ENCODE data around the gene SIPA1L3.

Gene SIPA1L3

DNA sequence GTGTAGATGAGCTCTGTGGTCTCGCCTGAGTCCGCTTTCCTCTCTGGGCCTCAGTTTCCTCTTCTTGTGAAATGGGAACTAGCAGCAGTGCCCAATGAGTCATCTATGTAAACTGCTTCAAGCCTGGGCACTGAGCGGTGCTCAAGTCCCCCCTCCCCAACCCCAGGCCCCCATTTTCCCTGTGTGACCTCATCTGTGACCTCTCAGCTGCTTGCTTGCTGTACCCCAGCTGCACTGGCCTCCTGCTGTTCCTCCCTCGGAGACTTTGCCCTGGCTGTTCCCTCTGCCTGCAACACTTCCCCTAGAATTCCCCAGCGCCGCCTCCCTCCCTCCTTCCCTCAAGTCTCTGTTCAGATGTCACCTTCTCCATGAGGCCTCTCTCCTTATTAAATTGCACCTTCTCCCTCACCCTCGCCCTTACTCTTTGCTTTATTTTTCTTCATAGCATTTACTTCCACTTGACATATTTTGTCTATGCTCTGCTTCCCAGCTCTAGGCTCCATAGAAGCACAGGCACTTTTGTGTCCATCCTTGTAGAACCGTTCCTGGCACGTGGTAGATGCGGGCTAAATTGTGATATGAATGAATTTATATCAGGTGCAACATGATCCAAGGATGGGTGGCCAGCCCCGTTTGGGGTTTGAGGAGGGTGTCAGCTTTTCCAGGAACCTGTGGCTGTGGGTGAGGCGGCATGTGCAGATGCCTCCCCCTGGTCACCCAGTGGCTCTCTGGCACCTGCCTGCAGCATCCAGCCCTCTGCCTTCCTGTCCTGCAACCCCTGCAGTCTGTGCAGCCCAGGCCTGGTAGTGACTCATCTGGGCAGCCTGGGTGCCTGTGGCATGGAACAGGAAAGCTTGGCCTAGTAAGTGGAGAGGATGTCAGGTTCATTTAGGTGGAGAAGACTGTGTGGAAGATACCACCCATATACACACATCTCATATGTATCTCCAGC is 26.3 kb downstream of the SIPA1L3 start:
- peak; percentile 79 for DNase-seq (ENCODE audit: low spot score)
- POLR2A ChIA-PET (ENCODE audit: low non-redundant PET): interaction anchor here (2.0 kb wide), 1 partner anchor 71 kb away, joined by 8 read pairs; no protein-coding TSS in a partner anchor
- CTCF ChIA-PET: interaction anchor here (0.5 to 1.3 kb wide), 10 partner anchors 9 to 304 kb away, joined by 3 to 7 read pairs (median 3); no protein-coding TSS in a partner anchor
- TF ChIP-seq, protein P1, sequence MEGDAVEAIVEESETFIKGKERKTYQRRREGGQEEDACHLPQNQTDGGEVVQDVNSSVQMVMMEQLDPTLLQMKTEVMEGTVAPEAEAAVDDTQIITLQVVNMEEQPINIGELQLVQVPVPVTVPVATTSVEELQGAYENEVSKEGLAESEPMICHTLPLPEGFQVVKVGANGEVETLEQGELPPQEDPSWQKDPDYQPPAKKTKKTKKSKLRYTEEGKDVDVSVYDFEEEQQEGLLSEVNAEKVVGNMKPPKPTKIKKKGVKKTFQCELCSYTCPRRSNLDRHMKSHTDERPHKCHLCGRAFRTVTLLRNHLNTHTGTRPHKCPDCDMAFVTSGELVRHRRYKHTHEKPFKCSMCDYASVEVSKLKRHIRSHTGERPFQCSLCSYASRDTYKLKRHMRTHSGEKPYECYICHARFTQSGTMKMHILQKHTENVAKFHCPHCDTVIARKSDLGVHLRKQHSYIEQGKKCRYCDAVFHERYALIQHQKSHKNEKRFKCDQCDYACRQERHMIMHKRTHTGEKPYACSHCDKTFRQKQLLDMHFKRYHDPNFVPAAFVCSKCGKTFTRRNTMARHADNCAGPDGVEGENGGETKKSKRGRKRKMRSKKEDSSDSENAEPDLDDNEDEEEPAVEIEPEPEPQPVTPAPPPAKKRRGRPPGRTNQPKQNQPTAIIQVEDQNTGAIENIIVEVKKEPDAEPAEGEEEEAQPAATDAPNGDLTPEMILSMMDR (conservative IDR thresholded peaks at IDR 0.05; ENCODE audit: low read depth): no peak
- H3K27ac ChIP-seq: peak overlapping the region; percentile 91

DNA sequence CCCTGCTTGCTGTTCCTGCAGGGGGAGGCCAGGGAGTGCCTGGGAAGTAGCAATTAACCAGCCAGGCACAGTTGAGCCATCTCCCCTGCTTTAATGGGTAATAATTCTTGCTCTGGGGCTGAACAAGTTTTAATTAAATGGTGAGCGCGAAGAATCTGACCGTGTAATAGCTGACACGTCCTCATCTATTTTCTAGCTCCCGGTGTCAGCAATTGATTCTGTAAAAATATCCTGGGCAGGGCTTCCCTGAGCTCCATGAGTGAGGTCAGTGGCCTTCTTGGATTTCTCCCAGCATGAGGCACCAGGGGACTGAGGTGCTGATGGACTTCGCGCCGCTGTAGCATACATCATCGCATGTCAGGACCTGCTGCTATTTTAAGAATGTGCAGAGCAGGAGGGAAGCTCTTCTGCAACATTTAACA is 26.9 kb downstream of the SIPA1L3 start:
- POLR2A ChIA-PET (ENCODE audit: low non-redundant PET): no interaction called here
- TF ChIP-seq, protein P1 (conservative IDR thresholded peaks at IDR 0.05; ENCODE audit: low read depth): no peak
- peak overlapping the region; percentile 91 for H3K27ac ChIP-seq
- peak; percentile 67 for DNase-seq (ENCODE audit: low spot score)
- CTCF ChIA-PET: interaction anchor here (0.6 to 0.8 kb wide), 6 partner anchors 10 to 303 kb away, joined by 3 to 7 read pairs (median 3); no protein-coding TSS in a partner anchor

DNA sequence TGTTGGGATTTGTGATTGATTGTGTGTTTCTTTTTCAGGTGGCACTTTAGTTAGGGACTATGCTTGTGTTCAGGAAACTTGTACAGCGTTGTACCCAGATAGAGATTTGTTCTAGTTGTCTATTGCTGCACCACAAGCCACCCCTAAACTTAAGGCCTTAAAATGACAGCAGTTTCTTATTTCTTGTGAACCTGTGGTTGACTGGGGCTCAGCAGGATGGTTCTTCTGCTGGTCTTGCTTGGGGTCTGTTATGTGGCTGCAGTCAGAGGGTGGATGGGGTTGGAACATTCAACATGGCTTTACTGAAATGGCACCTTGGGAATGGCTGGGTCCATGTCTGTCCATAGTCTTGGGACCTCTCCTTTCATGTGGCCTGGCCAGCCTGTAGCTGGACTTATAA is 28.3 kb downstream of the SIPA1L3 start:
- no peak overlapping the region for H3K27ac ChIP-seq
- CTCF ChIA-PET: no interaction called here
- POLR2A ChIA-PET (ENCODE audit: low non-redundant PET): no interaction called here
- DNase-seq (ENCODE audit: low spot score): no peak
- TF ChIP-seq, protein P1 (conservative IDR thresholded peaks at IDR 0.05; ENCODE audit: low read depth): no peak

DNA sequence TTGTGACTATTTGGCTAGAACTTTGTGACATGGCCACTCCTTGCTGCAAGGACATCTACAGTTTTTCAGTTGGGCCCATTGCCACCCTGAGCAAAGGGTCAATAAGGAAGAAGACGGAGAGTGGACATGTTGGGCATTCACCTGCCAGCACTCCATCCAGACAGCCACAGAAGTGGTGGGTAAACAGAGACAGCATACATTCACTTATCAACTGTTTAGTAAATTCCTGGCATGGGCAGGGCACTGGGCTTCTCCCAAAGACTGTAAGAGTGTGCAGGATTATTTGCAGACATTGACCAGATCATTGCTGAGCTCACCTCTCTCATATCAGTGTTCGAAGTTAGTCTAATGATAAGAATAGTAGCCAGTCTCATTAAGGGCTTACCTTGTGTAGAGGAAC is 29.2 kb downstream of the SIPA1L3 start:
- no peak overlapping the region for H3K27ac ChIP-seq
- no peak for DNase-seq (ENCODE audit: low spot score)
- TF ChIP-seq, protein P1 (conservative IDR thresholded peaks at IDR 0.05; ENCODE audit: low read depth): no peak
- CTCF ChIA-PET: no interaction called here
- POLR2A ChIA-PET (ENCODE audit: low non-redundant PET): no interaction called here

DNA sequence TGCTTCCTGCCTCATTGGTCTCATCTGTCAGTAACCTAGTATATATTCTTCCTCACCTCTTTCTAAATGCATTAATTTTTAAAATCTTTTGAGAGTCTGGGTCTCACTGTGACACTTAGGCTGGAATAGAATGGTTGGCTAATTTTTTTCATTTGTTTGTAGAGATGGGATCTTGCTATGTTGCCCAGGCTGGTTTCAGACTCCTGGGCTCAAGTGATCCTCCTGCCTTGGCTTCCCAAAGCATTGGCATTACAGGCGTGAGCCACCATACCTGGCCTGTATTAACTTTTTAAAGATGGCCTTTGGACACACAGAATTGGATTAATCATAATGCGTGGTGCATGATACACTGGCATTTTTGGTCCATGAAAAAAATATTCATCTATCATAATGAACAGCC is 29.9 kb downstream of the SIPA1L3 start:
- TF ChIP-seq, protein P1 (conservative IDR thresholded peaks at IDR 0.05; ENCODE audit: low read depth): no peak
- no peak for DNase-seq (ENCODE audit: low spot score)
- POLR2A ChIA-PET (ENCODE audit: low non-redundant PET): no interaction called here
- no peak overlapping the region for H3K27ac ChIP-seq
- CTCF ChIA-PET: no interaction called here

DNA sequence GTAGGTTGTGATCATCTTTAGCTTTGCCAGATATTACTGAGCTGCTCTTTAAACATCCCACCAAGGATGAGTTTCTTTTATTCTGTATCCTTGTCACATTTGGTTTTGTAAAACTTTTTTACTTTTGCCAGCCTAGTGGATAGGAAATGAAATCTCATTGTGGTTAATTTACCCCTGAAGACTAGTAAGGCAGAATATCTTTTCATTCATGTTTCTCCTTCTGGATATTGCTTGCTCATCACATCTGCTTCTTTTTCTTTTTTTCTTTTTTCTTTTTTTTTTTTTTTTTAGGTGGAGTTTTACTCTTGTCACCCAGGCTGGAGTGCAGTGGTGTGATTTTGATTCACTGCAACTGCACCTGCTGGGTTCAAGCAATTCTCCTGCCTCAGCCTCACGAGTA is 31.3 kb downstream of the SIPA1L3 start:
- POLR2A ChIA-PET (ENCODE audit: low non-redundant PET): no interaction called here
- CTCF ChIA-PET: no interaction called here

More for the DNA sequence above, 31.3 kb downstream of the SIPA1L3 start:
- no peak overlapping the region for H3K27ac ChIP-seq
- DNase-seq (ENCODE audit: low spot score): no peak
- TF ChIP-seq, protein P1 (conservative IDR thresholded peaks at IDR 0.05; ENCODE audit: low read depth): no peak

All from RWPE1 (cell line).